Measurements from ENCODE around the gene NMNAT2.
"Not testable (repeated sequence)": the region's sequence is repeated elsewhere in the genome, so short reads cannot be mapped to it uniquely, and the experiment has no call there.

Gene NMNAT2

DNA sequence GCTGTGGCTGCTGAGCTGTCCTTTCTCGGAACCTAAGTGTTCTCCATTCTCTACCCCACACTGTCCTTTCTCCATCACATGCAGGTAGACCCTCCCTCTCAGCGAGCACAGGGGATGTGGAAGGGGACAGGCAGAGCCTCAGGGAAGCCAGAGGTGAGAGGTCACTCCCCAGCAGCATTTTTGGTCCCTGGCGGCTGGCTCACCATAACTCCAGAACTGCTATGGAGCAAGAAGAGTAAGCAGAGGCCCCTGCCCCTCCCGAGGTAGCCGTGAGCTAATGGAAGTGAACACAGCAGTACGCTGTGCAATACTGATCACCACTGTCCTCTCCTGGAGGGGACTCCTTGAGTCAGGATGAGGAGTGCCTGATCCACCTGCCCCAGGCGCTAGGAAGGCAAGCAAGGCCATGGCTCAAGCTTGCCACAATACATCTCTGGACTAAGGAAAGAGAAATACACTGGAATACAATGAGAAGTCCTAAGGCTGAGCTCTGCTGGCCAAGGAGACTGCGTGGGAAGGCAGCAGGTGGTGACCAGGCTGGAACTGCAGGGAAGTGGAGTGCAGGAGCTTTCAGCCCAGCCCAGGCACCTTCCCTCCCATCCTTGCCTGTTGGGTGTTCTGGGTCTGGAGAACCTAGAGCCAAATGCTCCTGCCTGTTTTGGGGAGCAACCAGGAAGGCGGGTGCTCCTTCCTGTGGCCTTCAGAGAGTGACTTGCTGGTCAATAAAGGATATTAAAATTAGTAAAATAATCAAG lies 135.9 kb downstream of the NMNAT2 start:
- DNase-seq = no peak

DNA sequence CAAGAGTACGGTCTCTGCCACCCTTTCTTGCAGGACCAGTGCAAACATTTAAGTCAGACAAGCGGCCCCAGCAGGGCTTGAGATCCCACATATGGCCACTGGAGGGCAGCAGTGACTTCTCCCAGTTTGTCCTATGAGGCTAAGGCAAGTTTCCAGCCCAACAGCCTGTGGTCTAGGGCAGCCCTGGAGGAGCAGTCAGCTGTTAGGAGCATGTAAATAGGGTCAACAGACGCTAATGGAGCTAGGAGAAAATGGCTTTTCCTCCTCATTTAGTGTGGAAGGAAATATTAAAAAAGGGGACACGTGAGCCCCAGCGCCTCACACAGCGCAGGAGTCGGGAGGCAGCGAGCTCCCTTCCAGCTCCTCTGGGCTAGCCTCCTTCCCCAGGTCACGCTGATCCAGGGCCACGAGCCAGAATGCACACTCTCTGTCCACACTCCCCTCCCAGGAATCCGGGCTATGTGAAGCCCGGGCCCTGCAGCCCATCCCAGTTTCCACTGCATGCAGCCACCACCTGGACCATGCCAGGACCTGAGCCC lies 136.6 kb downstream of the NMNAT2 start:
- peak; percentile 25 for DNase-seq

- no peak for DNase-seq
Measured at GRCh38 chr1:183281039-183281438, 137.1 kb downstream of the NMNAT2 start.

DNA sequence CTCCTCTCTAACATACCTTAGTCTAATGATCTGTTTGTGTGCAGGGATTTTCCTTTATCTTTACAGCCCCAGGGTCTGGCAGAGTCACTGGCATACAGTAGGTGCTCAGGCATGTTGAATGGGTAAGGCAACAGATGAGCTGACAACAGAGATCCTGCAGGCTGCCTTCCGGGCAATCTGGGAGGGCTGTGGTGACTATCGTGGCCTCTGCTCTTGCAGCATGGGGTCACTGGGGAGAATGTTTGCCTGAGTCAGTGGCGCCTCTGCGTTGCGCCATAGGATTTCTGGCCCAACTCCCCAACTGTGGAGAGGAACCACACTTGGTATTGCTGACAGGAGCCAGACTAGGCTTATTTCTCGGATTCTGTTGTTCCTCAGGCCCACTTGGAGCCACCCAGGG lies 138.3 kb downstream of the NMNAT2 start:
- DNase-seq = no peak

- no peak for DNase-seq
Measured at GRCh38 chr1:183278739-183279591, 139.2 kb downstream of the NMNAT2 start.

GRCh38 chr1:183277821-183278738 lies 140.1 kb downstream of the NMNAT2 start:
- DNase-seq = no peak

DNA sequence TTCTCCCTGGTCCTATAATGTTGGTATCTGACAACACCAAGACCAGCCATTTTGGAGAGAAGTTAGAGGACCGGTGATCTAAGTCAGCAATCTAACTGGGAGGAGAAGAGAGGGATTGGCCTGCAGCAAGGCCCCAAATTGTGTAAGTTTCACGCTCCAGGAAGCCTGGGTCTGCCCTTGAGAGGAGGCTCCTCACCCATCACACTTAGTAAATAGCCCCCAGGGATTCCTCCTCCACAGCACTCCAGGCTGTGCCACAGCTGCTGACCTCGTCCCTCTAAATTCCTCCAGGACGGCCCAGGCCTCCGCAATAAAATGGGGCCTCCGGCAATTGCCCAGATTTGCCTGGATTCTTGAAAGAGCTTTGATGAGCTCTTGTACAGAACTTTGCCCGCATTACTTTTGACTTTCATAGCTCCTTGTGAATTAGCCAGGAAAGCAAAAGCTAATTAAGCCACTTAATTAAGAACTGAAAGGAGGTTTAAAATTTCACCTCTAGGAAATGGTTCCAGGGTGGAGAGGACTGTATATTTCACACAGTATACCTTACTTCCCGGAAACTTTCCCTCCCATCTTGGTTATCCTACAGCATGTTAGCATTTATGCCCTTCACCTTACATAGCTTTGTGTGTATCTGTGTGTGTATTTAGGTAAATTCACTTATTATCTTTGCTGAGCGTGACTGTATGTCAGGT lies 141.6 kb downstream of the NMNAT2 start:
- no peak for DNase-seq

GRCh38 chr1:183275322-183275721 lies 142.9 kb downstream of the NMNAT2 start:
- no peak for DNase-seq

GRCh38 chr1:183274836-183275235 lies 143.3 kb downstream of the NMNAT2 start:
- no peak for DNase-seq

- DNase-seq = not testable (repeated sequence)
Measured at GRCh38 chr1:183273984-183274383, 144.2 kb downstream of the NMNAT2 start.

DNA sequence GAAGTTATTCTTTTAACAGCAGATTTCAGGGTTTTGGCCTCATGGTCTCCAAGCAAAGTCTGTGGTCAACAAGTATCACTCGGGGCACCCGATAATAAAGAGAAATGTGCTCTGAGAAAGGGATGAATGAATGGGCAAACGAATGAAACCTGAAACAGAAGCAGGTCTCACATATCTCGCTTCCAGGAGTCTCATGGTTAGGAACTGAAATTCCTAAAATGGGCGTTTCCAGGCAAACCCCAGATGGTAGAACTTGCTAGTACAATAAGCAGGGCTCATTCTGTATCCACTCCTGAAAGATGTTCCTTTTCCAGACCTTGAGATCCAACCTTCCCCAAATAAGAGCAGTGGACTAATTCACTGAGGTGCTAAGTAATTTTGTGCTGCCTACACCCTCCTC lies 144.9 kb downstream of the NMNAT2 start:
- DNase-seq = no peak

- no peak for DNase-seq
Measured at GRCh38 chr1:183272390-183272848, 145.8 kb downstream of the NMNAT2 start.

- no peak for DNase-seq
Measured at GRCh38 chr1:183270541-183271141, 147.5 kb downstream of the NMNAT2 start.

- DNase-seq = no peak
Measured at GRCh38 chr1:183267646-183268431, 150.3 kb downstream of the NMNAT2 start.

DNA sequence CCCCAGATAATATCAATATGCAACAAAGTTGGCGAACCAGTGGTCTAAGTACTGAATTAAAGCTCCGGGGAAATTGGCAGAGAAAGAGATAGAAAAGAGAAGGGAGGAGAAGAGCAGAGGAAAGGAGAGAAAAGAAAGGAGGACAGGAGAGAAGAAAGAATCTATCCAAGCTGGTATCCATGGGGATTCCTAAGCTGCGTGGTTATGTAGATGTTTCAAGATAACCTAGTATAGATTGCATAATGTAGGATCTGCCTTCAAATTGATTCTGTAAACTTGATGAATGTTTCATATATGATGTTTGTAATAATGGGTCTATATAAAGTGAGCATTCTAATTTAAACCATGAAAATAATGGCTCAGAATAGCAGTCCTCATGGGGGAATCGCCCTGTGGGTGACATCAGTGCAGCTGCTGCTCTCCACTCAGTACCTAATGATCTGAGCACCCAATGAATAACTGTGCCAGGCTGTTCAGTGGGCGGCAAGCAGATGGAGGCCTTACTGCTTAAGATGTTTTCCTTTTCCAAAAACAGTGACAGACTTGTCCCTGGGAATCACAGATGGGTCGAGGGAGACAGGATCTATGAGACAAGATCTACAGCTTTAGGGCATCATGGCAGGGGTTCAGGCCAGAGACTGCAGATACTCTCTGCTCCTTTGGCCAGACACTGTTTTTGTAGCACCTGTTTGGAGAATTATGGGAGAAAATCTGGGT lies 154.1 kb downstream of the NMNAT2 start:
- no peak for DNase-seq

GRCh38 chr1:183262628-183263200 lies 155.5 kb downstream of the NMNAT2 start:
- DNase-seq = no peak

DNA sequence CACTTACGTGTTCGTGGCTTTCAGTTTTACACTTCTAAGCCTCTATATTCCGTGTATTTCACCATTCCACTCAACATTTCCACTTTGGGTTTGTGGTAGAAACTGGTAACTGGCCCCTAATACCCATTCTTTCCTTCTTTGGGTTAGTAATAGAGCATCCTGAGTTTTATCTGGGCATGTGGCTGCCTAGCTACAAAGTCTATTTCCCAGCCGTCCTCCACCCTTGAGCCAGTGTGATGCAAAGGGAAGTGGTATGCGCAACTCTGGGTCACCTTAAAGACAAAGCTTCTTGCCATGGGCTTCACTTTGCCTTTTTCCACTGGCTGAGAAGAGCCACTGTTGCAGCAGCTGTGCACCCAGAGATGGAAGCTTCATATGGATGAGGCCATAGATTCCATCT lies 158.3 kb downstream of the NMNAT2 start:
- no peak for DNase-seq

- DNase-seq = no peak
Measured at GRCh38 chr1:183255073-183255472, 163.1 kb downstream of the NMNAT2 start.

DNA sequence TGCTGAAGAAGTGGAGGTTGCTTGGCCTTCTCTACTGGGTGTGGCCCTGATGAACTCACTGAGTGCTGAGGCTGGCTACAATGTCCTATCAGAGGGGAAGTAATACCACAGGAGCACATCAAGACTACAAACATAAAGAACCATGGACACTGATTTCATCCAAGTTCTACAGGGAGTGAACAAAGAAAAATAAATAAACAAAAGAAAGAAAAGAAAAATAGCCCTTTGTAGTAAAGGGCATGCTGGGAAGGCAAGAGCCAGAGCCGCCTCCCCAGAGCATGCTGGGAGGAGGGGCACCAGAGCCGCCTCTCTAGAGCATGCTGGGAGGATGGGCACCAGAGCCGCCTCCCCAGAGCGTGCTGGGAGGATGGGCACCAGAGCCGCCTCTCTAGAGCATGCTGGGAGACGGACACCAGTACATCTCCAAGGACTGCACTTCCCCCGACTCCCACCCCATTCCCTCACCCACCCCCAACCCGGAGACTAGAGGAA lies 166.2 kb downstream of the NMNAT2 start:
- DNase-seq = no peak
